GM12891 (cell line): Measurements from ENCODE around the gene PPP3R1.

Experiments used
- PAX5 ChIP-seq: IDR thresholded peaks from 2 replicates; pipeline ENCODE4 v1.6.1; 2011; ENCODE audit warnings: low read length, moderate library complexity, mild to moderate bottlenecking; ENCODE audit not compliant: insufficient read depth, severe bottlenecking
- POLR2A ChIP-seq: IDR thresholded peaks from 2 replicates; pipeline ENCODE4 v1.6.1; 2011; ENCODE audit warnings: low read depth, low read length, control low read depth
- POLR2AphosphoS5 ChIP-seq: IDR thresholded peaks from 2 replicates; pipeline ENCODE4 v1.6.1; 2011; ENCODE audit warnings: low read depth, low read length, control low read depth

GRCh38 chr2:68217729-68218128, 34.6 kb downstream of the PPP3R1 start:
- TF ChIP-seq POLR2AphosphoS5 = no peak
- TF ChIP-seq POLR2A = no peak
- no peak for TF ChIP-seq PAX5
